Immature natural killer cell (primary cell): ENCODE measurements around the gene DRAP1. TPM values are rescaled to one million over a fixed set of nuclear protein-coding genes. Genes with fewer than 3 reads are reported as not detected.

Experiments used
- DNase-seq, 3 donors: peaks; one replicate each; pipeline ENCODE4 v3.0.0; 2022; ENCODE audit warnings: mixed read lengths in 1 of 3
- H3K27ac Mint-ChIP-seq, 6 donors: one replicate each; pipeline ENCODE4 v1.8.0; 2020; ENCODE audit warnings: mixed read lengths in 6 of 6, mild to moderate bottlenecking in 5 of 6, inconsistent platforms in 4 of 6, moderate library complexity in 3 of 6
- H3K27me3 Mint-ChIP-seq, 3 donors: one replicate each; pipeline ENCODE4 v1.8.0; 2020 to 2021; ENCODE audit warnings: low read depth in 3 of 3, mild to moderate bottlenecking in 3 of 3, mixed read lengths in 3 of 3, moderate library complexity in 3 of 3, inconsistent platforms in 1 of 3
- H3K36me3 Mint-ChIP-seq, 3 donors: one replicate each; pipeline ENCODE4 v1.8.0; 2020; ENCODE audit warnings: mixed read lengths in 3 of 3, inconsistent platforms in 2 of 3, mild to moderate bottlenecking in 2 of 3
- H3K4me1 Mint-ChIP-seq, 2 donors: one replicate each; pipeline ENCODE4 v1.8.0; 2020; ENCODE audit warnings: inconsistent platforms in 2 of 2, mild to moderate bottlenecking in 2 of 2, mixed read lengths in 2 of 2, moderate library complexity in 1 of 2
- H3K4me3 Mint-ChIP-seq, 5 donors: one replicate each; pipeline ENCODE4 v1.8.0; 2020; ENCODE audit warnings: mild to moderate bottlenecking in 5 of 5, mixed read lengths in 5 of 5, inconsistent platforms in 3 of 5, moderate library complexity in 3 of 5
- H3K9me3 Mint-ChIP-seq, 6 donors: one replicate each; pipeline ENCODE4 v1.8.0; 2020; ENCODE audit warnings: mild to moderate bottlenecking in 6 of 6, mixed read lengths in 6 of 6, inconsistent platforms in 4 of 6, moderate library complexity in 3 of 6
- polyA plus RNA-seq, 3 donors: library from polyadenylated mRNA; unstranded; fragments of 300-500 nt; fragmentation: Illumina TruSeq; gene quantifications; one replicate each; pipeline ENCODE4 v1.2.3, GENCODE V29; 2021

The DRAP1 gene
- polyA plus RNA-seq, 3 donors from 2014 or later = 135 to 234 (median 182) TPM

- peaks cover 2 to 15% (median 9%) of the 10 kb centered on the region in 3 donors for H3K27me3 Mint-ChIP-seq
- peaks cover 37 to 48% of the 10 kb centered on the region in 2 donors for H3K4me1 Mint-ChIP-seq
- H3K9me3 Mint-ChIP-seq = peaks cover 0 to 1% (median 0%) of the 10 kb centered on the region in 6 donors
- H3K27ac Mint-ChIP-seq = peak overlapping the region; percentile 75 to 93 (median 86)
- peak overlapping the region; percentile 88 to 95 (median 89) for H3K4me3 Mint-ChIP-seq
- peaks cover 8 to 15% (median 14%) of the 10 kb centered on the region in 3 donors for H3K36me3 Mint-ChIP-seq
- no peak for DNase-seq
Measured at GRCh38 chr11:65919573-65920371, 546 bp downstream of the DRAP1 start.

DNA sequence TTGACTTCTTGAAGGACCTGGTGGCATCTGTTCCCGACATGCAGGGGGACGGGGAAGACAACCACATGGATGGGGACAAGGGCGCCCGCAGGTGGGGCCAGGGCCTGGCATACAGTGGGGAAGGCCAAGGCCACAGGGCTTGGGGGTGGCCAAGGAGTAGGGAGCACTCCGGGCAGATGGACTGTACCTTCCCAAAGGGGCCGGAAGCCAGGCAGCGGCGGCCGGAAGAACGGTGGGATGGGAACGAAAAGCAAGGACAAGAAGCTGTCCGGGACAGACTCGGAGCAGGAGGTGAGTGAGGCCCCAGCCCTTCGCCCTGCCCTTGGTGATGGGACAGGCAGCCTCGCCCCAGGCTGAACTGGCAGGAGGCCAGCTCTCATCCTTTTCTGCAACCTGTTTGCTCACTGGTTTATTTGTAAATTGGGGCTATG is 1.2 kb downstream of the DRAP1 start:
- H3K4me1 Mint-ChIP-seq = peaks cover 31 to 42% of the 10 kb centered on the region in 2 donors
- H3K9me3 Mint-ChIP-seq = peaks cover 0 to 1% (median 0%) of the 10 kb centered on the region in 6 donors
- peak overlapping the region; percentile 88 to 95 (median 89) for H3K4me3 Mint-ChIP-seq
- peaks cover 8 to 15% (median 14%) of the 10 kb centered on the region in 3 donors for H3K36me3 Mint-ChIP-seq
- DNase-seq = no peak
- peak overlapping the region; percentile 36 to 93 (median 78) for H3K27ac Mint-ChIP-seq
- peaks cover 2 to 15% (median 7%) of the 10 kb centered on the region in 3 donors for H3K27me3 Mint-ChIP-seq

DNA sequence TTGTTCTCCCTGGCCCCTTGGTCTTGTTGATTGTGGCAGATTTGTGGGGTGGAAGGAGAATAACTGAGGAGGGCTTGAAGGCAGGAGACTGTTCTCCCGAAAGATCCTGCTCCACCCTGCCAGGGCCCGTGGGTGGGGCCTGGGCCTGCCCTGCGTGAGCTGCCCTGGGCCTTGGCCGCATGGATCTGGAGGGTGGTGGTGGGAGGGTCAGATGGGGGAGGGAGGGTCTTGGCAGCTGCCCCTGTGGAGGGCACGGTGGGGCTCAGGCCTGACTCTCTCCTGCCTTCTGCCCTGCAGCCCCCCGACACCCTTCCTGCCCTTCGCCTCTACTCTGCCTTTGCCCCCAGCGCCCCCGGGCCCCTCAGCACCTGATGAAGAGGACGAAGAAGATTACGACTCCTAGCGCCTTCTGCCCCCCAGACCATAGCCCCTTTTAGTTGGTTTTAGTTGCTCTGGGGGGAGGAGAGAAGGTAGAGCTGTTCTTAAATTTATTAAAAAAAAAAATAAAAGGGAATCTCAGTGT is 1.9 kb downstream of the DRAP1 start:
- Mint-ChIP-seq H3K27me3 (peaks cover 2 to 15% (median 7%) of the 10 kb centered on the region in 3 donors), H3K27ac (peak overlapping the region in 1 of 6 donors; percentile 53), H3K36me3 (peaks cover 8 to 15% (median 14%) of the 10 kb centered on the region in 3 donors), H3K4me1 (peaks cover 31 to 42% of the 10 kb centered on the region in 2 donors), H3K4me3 (peak overlapping the region in 4 of 5 donors; percentile 88 to 95 (median 90)), H3K9me3 (peaks cover 0 to 1% (median 0%) of the 10 kb centered on the region in 6 donors)
- DNase-seq = no peak

DNA sequence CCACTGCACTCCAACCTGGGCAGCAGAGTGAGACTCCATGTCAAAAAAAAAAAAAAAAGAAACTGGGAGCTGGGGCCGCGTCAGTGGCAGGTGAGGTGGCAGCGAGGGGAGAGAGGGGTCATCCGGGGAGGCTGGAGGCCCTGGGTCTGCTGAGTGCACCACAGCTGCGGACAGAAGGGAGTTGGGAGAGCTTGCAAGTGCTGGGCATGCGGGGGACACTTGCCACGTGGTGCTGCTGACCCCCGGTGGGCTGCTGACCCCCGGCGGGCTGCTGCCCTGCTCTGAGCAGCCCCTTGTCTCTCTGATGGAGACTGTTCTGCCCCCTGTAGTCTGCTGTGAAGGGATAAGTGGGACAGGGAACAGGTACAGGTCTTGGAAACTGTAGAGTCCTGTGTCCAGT is 2.6 kb downstream of the DRAP1 start:
- no peak for DNase-seq
- Mint-ChIP-seq H3K27ac (peak overlapping the region in 3 of 6 donors; percentile 5 to 47 (median 7)), H3K4me1 (peaks cover 25 to 36% of the 10 kb centered on the region in 2 donors), H3K4me3 (peak overlapping the region; percentile 8 to 30 (median 28)), H3K9me3 (peaks cover 0 to 1% (median 0%) of the 10 kb centered on the region in 6 donors), H3K27me3 (peaks cover 2 to 15% (median 4%) of the 10 kb centered on the region in 3 donors), H3K36me3 (peaks cover 8 to 14% (median 13%) of the 10 kb centered on the region in 3 donors)

DNA sequence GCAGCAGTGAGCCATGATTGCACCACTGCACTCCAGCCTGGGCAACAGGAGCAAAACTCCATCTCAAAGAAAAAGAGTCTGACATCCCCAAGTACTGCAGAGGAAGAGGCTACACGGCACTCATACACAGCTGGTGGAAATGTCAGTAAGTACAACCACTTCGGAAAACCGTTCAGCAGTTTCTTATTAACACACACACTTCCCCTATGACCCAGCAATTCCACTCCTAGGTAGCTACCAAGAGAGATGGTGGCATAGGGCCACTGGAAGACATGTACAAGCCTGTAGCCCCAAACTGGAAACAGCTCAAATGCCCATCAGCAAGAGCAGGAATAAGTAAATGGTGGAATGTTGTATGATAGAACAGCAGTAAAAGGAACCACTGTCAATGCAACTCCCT is 3.3 kb downstream of the DRAP1 start:
- Mint-ChIP-seq H3K36me3 (peaks cover 8 to 14% (median 11%) of the 10 kb centered on the region in 3 donors), H3K27me3 (peaks cover 2 to 15% (median 3%) of the 10 kb centered on the region in 3 donors), H3K4me3 (peak overlapping the region in 4 of 5 donors; percentile 8 to 30 (median 27)), H3K27ac (peak overlapping the region in 2 of 6 donors; percentile 5 to 36), H3K9me3 (peaks cover 0 to 1% (median 0%) of the 10 kb centered on the region in 6 donors), H3K4me1 (peaks cover 27 to 38% of the 10 kb centered on the region in 2 donors)
- DNase-seq = no peak

DNA sequence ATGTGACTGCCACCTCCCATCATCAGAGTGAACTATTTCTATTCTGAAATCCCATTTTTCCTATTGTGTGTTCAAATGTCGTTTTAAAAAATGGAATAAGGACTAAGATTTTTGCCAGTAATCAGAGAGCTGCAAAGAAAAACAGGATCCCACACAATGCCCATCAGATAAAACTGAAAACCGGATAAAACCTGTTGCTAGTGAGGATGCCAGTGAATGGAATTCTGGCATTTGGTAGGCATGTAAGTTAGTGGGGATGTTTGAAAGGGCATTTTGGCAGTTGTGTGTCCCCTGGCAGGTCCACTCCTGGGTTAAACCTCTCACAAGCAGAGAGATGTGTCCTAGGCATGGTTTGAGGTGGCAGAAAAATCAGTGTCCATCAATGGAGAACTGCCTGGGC is 6.2 kb downstream of the DRAP1 start:
- no peak overlapping the region for H3K4me3 Mint-ChIP-seq
- no peak for DNase-seq
- peaks cover 0 to 1% (median 0%) of the 10 kb centered on the region in 6 donors for H3K9me3 Mint-ChIP-seq
- H3K27ac Mint-ChIP-seq = peak overlapping the region in 4 of 6 donors; percentile 16 to 74 (median 59)
- H3K36me3 Mint-ChIP-seq = peaks cover 8 to 14% (median 11%) of the 10 kb centered on the region in 3 donors
- peaks cover 38 to 44% of the 10 kb centered on the region in 2 donors for H3K4me1 Mint-ChIP-seq
- peaks cover 0 to 13% (median 8%) of the 10 kb centered on the region in 3 donors for H3K27me3 Mint-ChIP-seq

DNA sequence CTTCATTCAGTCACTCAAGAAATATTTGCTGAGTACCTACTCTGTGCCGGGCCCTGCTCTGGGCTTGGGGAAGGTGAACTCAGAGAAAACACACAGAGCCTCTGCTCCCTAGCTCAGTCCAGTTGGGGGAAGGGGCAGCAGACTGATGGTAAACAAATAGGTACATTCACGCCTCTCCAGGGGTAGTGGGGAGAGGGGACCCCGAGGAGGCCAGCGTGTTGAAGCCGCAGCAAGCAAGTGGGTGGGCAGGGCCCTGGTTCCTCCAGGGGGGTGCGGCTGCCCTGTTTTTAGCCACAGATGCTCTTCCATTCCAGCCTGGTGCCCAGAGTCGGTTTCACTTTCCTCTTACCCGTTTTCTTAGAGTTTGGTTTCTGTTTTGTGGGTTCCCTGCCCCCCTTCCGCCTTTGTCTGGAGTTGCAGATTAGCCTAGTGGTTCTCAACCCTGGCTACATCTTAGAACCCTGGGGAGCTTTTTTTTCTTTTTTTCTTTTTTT is 8.7 kb downstream of the DRAP1 start:
- Mint-ChIP-seq H3K4me1 (peaks cover 29 to 35% of the 10 kb centered on the region in 2 donors), H3K27me3 (peaks cover 0 to 10% (median 9%) of the 10 kb centered on the region in 3 donors), H3K27ac (peak overlapping the region; percentile 89 to 97 (median 95)), H3K9me3 (no peaks in the 10 kb centered on the region), H3K4me3 (peak overlapping the region; percentile 78 to 88 (median 81)), H3K36me3 (peaks cover 4 to 5% (median 5%) of the 10 kb centered on the region in 3 donors)
- DNase-seq = peak; percentile 82 to 84 (median 83)

GRCh38 chr11:65928667-65929066 is 9.4 kb downstream of the DRAP1 start:
- Mint-ChIP-seq H3K27me3 (peaks cover 0 to 10% (median 9%) of the 10 kb centered on the region in 3 donors), H3K4me3 (peak overlapping the region; percentile 78 to 88 (median 81)), H3K27ac (peak overlapping the region; percentile 89 to 97 (median 95)), H3K36me3 (no peaks in the 10 kb centered on the region), H3K4me1 (peaks cover 28 to 35% of the 10 kb centered on the region in 2 donors), H3K9me3 (no peaks in the 10 kb centered on the region)
- no peak for DNase-seq

DNA sequence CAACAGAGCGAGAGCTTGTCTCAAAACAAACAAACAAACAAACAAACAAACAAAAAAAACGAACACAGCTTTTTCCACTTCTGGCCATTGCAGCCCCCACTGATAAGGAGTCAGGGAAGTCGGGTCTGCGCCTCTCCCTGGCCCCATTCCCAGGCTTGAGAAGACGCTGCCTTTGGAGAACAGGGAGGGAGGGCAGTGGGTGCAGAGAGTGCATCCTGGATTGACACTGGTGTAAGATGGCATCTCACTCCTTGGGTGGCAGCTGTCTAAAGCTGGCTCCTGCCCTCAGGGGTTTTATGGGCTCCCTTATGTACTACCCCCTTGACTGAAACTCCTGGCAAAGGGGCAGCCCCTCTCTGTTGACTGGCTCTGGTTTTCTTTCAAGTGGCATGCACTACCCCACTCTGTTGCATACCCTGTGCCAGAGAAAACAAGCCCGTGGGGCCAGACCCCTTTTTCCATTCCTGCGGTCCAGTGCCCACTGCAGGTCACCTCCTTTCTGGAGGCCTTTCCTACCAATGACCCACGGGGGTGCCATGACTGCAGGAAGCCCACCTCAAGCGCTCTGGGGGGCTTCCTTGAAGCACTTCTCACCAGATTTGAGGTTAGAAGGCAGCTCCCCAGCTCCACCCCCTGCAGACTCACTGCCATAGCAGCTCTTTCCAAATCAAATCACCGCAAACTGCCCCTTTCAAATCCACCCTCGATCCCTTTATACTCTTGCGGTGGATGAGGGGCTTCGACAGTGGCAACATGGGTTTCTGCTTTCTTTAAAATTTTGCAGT is 12.7 kb downstream of the DRAP1 start:
- H3K27ac Mint-ChIP-seq = peak overlapping the region in 3 of 6 donors; percentile 13 to 51 (median 19)

DNA sequence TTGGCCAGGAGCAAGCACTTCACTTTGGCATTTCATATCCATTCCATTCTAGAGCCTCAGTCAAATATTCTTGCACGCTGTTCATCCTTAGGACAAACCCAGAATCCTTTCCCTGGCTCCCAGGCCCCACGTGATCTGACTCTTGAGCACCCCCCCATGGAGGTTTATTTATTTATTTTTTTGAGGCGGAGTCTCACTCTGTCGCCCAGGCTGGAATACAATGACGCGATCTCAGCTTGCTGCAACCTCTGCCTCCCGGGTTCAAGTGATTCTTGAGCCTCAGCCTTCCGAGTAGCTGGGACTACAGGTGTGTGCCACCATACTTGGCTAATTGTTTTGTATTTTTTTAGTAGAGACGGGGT is 13.3 kb downstream of the DRAP1 start:
- Mint-ChIP-seq H3K27ac (no peak overlapping the region), H3K27me3 (peaks cover 2 to 10% (median 9%) of the 10 kb centered on the region in 3 donors), H3K4me1 (peaks cover 20 to 27% of the 10 kb centered on the region in 2 donors), H3K9me3 (no peaks in the 10 kb centered on the region), H3K36me3 (no peaks in the 10 kb centered on the region), H3K4me3 (no peak overlapping the region)
- DNase-seq = no peak

More for the DNA sequence above, 12.7 kb downstream of the DRAP1 start:
- Mint-ChIP-seq H3K27me3 (peaks cover 2 to 10% (median 9%) of the 10 kb centered on the region in 3 donors), H3K36me3 (no peaks in the 10 kb centered on the region), H3K4me3 (no peak overlapping the region), H3K9me3 (no peaks in the 10 kb centered on the region), H3K4me1 (peaks cover 26 to 33% of the 10 kb centered on the region in 2 donors)
- DNase-seq = no peak

- H3K27me3 Mint-ChIP-seq = peaks cover 0 to 2% (median 2%) of the 10 kb centered on the region in 3 donors
Measured at GRCh38 chr11:65934014-65934413, 14.8 kb downstream of the DRAP1 start.

GRCh38 chr11:65937766-65938165 is 18.5 kb downstream of the DRAP1 start:
- Mint-ChIP-seq H3K27me3 (peaks cover 0 to 3% (median 2%) of the 10 kb centered on the region in 3 donors), H3K4me1 (no peaks in the 10 kb centered on the region), H3K4me3 (no peak overlapping the region), H3K36me3 (no peaks in the 10 kb centered on the region), H3K9me3 (no peaks in the 10 kb centered on the region), H3K27ac (no peak overlapping the region)
- no peak for DNase-seq

More at GRCh38 chr11:65934014-65934413, 14.8 kb downstream of the DRAP1 start:
- no peak for DNase-seq
- H3K36me3 Mint-ChIP-seq = no peaks in the 10 kb centered on the region
- no peak overlapping the region for H3K27ac Mint-ChIP-seq
- H3K4me3 Mint-ChIP-seq = no peak overlapping the region
- H3K4me1 Mint-ChIP-seq = peaks cover 5 to 12% of the 10 kb centered on the region in 2 donors
- no peaks in the 10 kb centered on the region for H3K9me3 Mint-ChIP-seq

DNA sequence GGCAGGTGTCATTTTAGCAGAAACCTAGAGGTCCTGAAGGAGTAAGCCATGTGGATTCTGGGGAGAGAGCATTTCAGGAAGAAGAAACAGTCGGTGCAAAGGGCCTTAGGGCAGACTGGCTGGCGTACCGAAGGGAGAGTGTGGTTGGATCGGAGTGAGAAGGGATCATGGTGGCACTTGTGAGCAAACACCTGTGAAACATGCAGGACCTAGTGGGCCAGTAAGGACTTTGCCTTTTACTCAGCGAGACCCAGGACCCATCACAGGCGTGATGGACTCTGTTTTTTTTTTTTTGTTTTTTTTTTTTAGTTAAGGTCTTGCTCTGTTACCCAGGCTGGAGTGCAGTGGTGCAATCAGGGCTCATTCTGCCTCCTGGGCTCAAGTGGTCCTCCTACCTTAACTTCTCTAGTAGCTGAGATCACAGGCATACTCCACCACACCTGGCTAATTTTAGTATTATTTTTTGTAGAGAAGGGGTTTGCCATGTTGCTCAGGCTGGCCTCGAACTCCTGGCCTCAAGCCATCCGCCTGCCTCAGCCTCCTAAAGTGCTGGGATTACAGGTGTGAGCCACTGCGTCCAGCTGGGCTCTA is 22.6 kb downstream of the DRAP1 start:
- H3K4me3 Mint-ChIP-seq = no peak overlapping the region
- H3K4me1 Mint-ChIP-seq = no peaks in the 10 kb centered on the region
- H3K27ac Mint-ChIP-seq = no peak overlapping the region
- no peaks in the 10 kb centered on the region for H3K36me3 Mint-ChIP-seq
- DNase-seq = no peak
- H3K27me3 Mint-ChIP-seq = peaks cover 0 to 3% (median 0%) of the 10 kb centered on the region in 3 donors
- no peaks in the 10 kb centered on the region for H3K9me3 Mint-ChIP-seq
